Activated gamma-delta T cell treated with anti-CD3 and anti-CD28 coated beads, Interleukin-2, amount 50 U/mL, for 16 hours (primary cell): Measurements from ENCODE around the gene FAM227B.

Experiments used
- DNase-seq: peaks from one replicate; pipeline ENCODE4 v3.0.0-alpha.2; 2020; ENCODE audit warnings: low read depth

FAM227B gene

DNA sequence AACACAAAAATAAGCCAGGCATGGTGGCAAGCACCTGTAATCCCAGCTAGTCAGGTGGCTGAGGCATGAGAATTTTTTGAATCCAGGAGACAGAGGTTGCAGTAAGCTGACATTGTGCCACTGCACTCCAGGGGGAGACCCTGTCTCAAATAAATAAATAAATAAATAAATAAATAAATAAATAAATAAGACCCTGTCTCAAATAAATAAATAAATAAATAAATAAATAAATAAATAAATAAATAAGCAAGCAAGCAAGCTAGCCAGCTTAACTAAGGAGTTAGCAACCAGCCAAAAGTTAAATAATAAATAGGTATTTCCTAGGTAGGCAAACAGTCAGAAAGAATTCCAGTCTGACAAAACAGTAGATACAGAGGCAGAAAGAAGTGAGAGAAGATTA, 326.7 kb downstream of the FAM227B start:
- DNase-seq: no peak

DNA sequence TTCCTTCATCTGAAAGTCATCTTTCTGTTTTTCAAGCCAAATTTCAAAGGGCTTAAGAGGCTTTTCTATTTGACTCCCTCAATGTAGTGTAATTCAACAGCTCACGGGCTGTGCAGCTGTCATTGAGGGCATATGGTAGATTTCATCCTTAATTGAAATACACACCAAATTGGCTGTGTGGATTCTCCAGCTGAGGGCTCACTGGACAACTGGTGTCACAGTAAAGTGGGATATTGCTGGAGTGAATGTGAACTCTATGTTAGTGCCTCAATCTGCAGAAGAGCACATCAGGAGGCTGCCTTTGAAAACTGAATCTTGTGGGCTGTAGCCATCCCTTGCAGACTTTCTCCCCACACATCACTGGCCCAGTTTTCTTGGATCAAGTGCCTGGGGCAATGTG, 330.4 kb downstream of the FAM227B start:
- DNase-seq: no peak

DNA sequence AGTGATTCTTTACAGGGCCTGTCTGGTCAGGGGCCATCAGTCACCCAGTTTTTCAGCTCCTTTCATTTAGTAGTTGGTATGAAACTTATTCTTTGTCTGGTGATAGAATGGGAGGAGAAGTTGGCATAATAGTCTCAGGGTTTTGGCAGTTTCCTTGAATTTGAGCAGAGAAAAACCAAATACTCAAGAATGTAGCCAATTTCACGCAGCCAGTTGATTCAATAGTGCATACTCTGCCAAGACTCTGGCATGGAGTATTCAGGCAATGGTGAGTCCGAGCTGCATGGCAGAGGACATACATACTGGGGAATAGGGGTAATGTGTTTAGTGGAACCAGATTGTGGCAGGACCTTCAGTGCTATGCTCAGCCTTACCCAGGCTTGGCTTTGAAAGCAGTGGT, 332.2 kb downstream of the FAM227B start:
- no peak for DNase-seq

DNA sequence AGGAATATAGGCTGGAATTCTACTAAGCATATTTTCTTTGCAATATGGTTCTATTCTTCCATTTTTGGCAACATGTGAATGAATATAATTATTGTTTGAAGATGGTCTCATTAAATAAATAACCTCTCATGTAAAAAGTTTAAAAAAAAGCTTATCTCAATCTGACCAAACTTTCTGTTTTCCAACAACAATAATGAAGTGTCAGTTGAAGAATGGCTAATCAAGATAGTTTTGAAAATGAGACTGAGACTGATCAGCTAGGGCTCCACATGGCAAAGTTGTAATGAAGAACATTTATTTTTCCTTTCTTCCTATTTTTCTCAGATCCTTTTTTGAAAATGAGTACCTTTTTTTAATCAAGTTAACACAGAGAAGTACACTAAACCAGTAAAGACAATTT, 333.1 kb downstream of the FAM227B start:
- no peak for DNase-seq

DNA sequence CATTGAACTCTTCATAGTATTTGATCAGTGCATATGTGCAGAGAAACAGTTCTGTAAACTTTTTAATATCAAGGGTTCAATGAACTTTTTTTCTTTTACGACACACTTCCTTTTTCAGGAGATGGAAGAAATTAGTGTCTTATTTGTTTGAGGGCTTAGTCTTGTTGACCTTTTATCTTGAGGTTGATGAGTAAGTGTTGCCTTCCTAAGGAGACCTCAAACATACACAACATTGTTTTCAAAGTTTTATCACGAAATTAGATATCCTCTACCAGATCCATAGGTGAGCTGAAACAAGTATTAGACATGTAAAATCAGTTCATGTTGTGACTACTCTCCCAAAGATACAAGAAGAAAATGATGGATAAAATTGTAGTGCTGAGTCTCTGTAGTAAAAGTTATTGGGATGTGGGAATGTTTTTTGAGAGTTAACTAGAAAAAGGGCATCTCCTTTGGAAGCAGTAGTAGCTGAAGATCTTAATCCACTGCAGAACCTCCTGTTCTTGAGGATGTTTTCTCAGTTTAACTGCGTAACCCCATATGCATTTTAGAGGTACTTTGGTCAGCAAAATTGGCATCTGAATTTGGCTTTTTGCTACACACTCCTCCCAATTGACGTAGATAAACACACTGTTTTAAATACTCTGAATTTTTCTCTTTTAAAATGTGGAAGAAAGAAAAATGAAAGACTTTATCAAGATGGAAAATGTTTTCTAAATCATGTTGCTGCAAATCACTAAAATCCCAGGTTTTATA, 333.8 kb downstream of the FAM227B start:
- DNase-seq: no peak

DNA sequence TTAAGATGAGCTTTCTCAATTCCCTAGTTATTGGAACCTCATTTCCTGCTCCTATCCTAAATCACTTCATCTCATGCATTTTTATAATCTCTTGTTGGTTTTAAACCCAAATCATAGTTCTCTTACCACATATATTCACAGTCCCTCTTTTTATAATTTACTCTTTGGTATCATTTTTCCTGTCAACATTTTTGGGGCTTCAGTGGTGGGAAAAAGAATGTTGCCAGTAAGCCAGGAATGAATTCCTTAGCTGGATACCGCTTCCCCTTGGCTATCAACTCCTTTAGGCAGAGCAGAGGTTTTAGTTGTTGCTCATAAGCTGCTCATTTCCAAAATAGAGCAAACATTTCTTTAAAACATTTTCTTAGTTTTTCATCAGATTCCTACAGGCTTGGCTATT, 338.3 kb downstream of the FAM227B start:
- no peak for DNase-seq

DNA sequence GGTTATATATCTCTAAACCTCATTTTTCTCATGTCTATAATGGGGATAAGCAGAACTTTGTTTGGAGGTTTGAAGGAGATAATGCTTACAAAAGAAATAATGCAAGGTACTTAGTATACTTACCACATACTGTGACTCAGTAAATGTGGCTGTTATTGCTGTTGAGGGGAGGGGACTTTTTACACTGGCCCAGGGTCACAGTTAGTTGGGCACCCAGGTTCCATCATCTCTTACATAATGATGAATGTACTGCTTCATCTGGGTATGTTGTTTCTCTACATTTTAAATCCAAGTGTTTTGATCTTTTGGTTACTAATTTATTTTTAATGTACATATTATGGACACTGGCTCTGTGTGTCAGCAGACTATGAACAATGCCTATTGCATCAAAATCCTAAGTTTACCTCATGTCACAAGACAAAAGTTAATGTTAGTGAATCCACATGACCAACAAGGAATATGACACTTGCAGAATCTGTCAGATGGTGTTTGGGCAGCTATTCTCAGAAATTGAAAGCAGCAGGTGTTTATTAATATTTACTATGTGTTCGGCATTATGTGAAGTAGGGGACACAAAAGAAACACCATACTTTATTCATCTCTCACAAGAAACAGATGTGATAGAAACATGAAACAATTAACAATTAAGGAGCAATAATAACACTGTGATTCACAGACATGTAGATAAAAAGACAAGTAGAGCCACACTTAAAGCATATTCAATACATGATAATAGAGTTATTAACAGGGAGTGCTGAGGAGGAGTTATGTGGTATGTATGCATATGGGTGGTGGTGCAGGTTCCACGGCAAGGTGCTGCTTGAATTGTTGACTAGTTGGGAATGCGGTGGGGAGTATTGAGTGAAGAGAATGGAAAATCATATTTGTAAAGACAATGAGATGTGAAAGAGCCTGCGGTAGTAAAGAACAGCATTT, 340.8 kb downstream of the FAM227B start:
- no peak for DNase-seq

DNA sequence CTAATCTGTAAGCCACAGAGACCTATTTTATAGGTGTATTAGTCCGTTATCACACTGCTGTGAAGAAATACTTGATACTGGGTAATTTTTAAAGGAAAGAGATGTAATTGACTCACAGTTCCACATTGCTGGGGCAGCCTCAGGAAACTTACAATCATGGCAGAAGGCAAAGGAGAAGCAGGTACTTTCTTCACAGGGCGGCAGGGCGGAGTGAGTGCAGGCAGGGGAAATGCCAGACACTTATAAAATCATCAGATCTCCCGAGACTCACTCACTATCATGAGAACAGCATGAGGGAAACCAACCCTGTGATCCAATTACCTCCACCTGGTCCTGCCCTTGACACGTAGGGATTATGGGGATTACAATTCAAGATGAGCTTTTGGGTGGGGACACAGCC, 341.9 kb downstream of the FAM227B start:
- no peak for DNase-seq
